ENCODE data around the gene PFDN2.
"Not testable (repeated sequence)": the region's sequence is repeated elsewhere in the genome, so short reads cannot be mapped to it uniquely, and the experiment has no call there.

PFDN2 gene

GRCh38 chr1:161066694-161067093, 51.1 kb downstream of the PFDN2 start:
- no peak for TF ChIP-seq CTCF (IDR thresholded peaks at IDR 0.05)
- peaks cover 46% of the 10 kb centered on the region for H3K36me3 ChIP-seq
- peak overlapping the region; percentile 99 for H3K27ac ChIP-seq
- H3K4me1 ChIP-seq (ENCODE audit: control insufficient read depth in 1 of 2, insufficient read depth in 1 of 2, low read depth in 1 of 2, low read length in 1 of 2), result peaks cover 71 to 78% of the 10 kb centered on the region in 2 experiments
- no peaks in the 10 kb centered on the region for H3K9me3 ChIP-seq
- H3K27me3 ChIP-seq, result no peaks in the 10 kb centered on the region
- peak overlapping the region; percentile 80 to 100 for H3K4me3 ChIP-seq (ENCODE audit: low read depth in 1 of 2, low read length in 1 of 2)

- Histone ChIP-seq H3K4me1 (ENCODE audit: control insufficient read depth in 1 of 2, insufficient read depth in 1 of 2, low read depth in 1 of 2, low read length in 1 of 2) (peaks cover 61 to 77% of the 10 kb centered on the region in 2 experiments), H3K27ac (peak overlapping the region; percentile 99)
Measured at GRCh38 chr1:161065681-161066080, 52.2 kb downstream of the PFDN2 start.

GRCh38 chr1:161063936-161064335, 53.9 kb downstream of the PFDN2 start:
- H3K4me1 ChIP-seq (ENCODE audit: control insufficient read depth in 1 of 2, insufficient read depth in 1 of 2, low read depth in 1 of 2, low read length in 1 of 2), result peaks cover 55 to 70% of the 10 kb centered on the region in 2 experiments
- peak overlapping the region in 1 of 2 experiments; percentile 80 for H3K4me3 ChIP-seq (ENCODE audit: low read depth in 1 of 2, low read length in 1 of 2)
- not testable (repeated sequence) for H3K9me3 ChIP-seq, H3K27me3 ChIP-seq
- peak overlapping the region; percentile 43 for H3K27ac ChIP-seq
- peaks cover 71% of the 10 kb centered on the region for H3K36me3 ChIP-seq

More at GRCh38 chr1:161065681-161066080, 52.2 kb downstream of the PFDN2 start:
- not testable (repeated sequence) for H3K27me3 ChIP-seq, H3K9me3 ChIP-seq
- H3K36me3 ChIP-seq, result peaks cover 56% of the 10 kb centered on the region
- H3K4me3 ChIP-seq (ENCODE audit: low read depth in 1 of 2, low read length in 1 of 2), result peak overlapping the region in 1 of 2 experiments; percentile 80

- H3K36me3 ChIP-seq, result peaks cover 91% of the 10 kb centered on the region
- H3K27me3 ChIP-seq, result no peaks in the 10 kb centered on the region
- H3K27ac ChIP-seq, result peak overlapping the region; percentile 43
- H3K4me1 ChIP-seq (ENCODE audit: control insufficient read depth in 1 of 2, insufficient read depth in 1 of 2, low read depth in 1 of 2, low read length in 1 of 2), result peaks cover 37 to 50% of the 10 kb centered on the region in 2 experiments
- no peak overlapping the region for H3K4me3 ChIP-seq (ENCODE audit: low read depth in 1 of 2, low read length in 1 of 2)
- H3K9me3 ChIP-seq, result no peaks in the 10 kb centered on the region
- no peak for TF ChIP-seq CTCF (IDR thresholded peaks at IDR 0.05)
Measured at GRCh38 chr1:161061419-161061818, 56.4 kb downstream of the PFDN2 start.

- TF ChIP-seq CTCF (IDR thresholded peaks at IDR 0.05), result no peak
- H3K9me3 ChIP-seq, result no peaks in the 10 kb centered on the region
- H3K4me1 ChIP-seq (ENCODE audit: control insufficient read depth in 1 of 2, insufficient read depth in 1 of 2, low read depth in 1 of 2, low read length in 1 of 2), result peaks cover 18 to 30% of the 10 kb centered on the region in 2 experiments
- H3K36me3 ChIP-seq, result peaks cover 95% of the 10 kb centered on the region
- no peak overlapping the region for H3K4me3 ChIP-seq (ENCODE audit: low read depth in 1 of 2, low read length in 1 of 2)
- no peaks in the 10 kb centered on the region for H3K27me3 ChIP-seq
- peak overlapping the region; percentile 65 for H3K27ac ChIP-seq
Measured at GRCh38 chr1:161059293-161059692, 58.5 kb downstream of the PFDN2 start.

GRCh38 chr1:161054805-161055204, 63.0 kb downstream of the PFDN2 start:
- peaks cover 99% of the 10 kb centered on the region for H3K36me3 ChIP-seq
- H3K27me3 ChIP-seq, result no peaks in the 10 kb centered on the region
- H3K9me3 ChIP-seq, result no peaks in the 10 kb centered on the region
- peaks cover 2 to 5% of the 10 kb centered on the region in 2 experiments for H3K4me1 ChIP-seq (ENCODE audit: control insufficient read depth in 1 of 2, insufficient read depth in 1 of 2, low read depth in 1 of 2, low read length in 1 of 2)
- H3K27ac ChIP-seq, result peak overlapping the region; percentile 39
- TF ChIP-seq CTCF (IDR thresholded peaks at IDR 0.05), result peak; percentile 61
- no peak overlapping the region for H3K4me3 ChIP-seq (ENCODE audit: low read depth in 1 of 2, low read length in 1 of 2)

- peaks cover 99% of the 10 kb centered on the region for H3K36me3 ChIP-seq
- no peak for TF ChIP-seq CTCF (IDR thresholded peaks at IDR 0.05)
Measured at GRCh38 chr1:161054232-161054631, 63.6 kb downstream of the PFDN2 start.

More at GRCh38 chr1:161054232-161054631, 63.6 kb downstream of the PFDN2 start:
- Histone ChIP-seq H3K27me3 (no peaks in the 10 kb centered on the region), H3K27ac (peak overlapping the region; percentile 39), H3K4me1 (ENCODE audit: control insufficient read depth in 1 of 2, insufficient read depth in 1 of 2, low read depth in 1 of 2, low read length in 1 of 2) (peaks cover 0 to 6% of the 10 kb centered on the region in 2 experiments), H3K9me3 (no peaks in the 10 kb centered on the region), H3K4me3 (ENCODE audit: low read depth in 1 of 2, low read length in 1 of 2) (no peak overlapping the region)
